OCI-LY1 (cell line): ENCODE results near the gene SYNPO2.

Source experiments
- H2AFZ ChIP-seq: fragments of 200-600 bp; sonication (generic), shearing (Covaris generic); 2 replicates; pipeline ENCODE4 v1.6.0; 2014; ENCODE audit warnings: antibody characterized with exemption, mild to moderate bottlenecking, low read length
- H3F3A ChIP-seq: fragments of 200-600 bp; sonication (generic), shearing (Covaris generic); 2 replicates; pipeline ENCODE4 v1.6.0; 2014; ENCODE audit warnings: mild to moderate bottlenecking, antibody characterized with exemption, low read length, moderate library complexity; ENCODE audit not compliant: insufficient read depth
- H3K27ac ChIP-seq: fragments of 200-600 bp; sonication (generic); 2 replicates; pipeline ENCODE4 v1.5.1; 2014; ENCODE audit warnings: low read length, mixed run types, mild to moderate bottlenecking, low read depth; ENCODE audit not compliant: poor library complexity, severe bottlenecking
- H3K27me3 ChIP-seq: fragments of 200-600 bp; sonication (generic); 2 replicates; pipeline ENCODE4 v1.6.0; 2014; ENCODE audit warnings: antibody characterized with exemption, mild to moderate bottlenecking, low read length, moderate library complexity; ENCODE audit not compliant: insufficient read depth
- H3K36me3 ChIP-seq: fragments of 200-600 bp; sonication (generic); 2 replicates; pipeline ENCODE4 v1.6.1; 2014; ENCODE audit warnings: mild to moderate bottlenecking, antibody characterized with exemption, low read length, moderate library complexity, mixed read lengths; ENCODE audit not compliant: insufficient read depth
- H3K4me1 ChIP-seq: fragments of 200-600 bp; sonication (generic); 2 replicates; pipeline ENCODE4 v1.5.1; 2014; ENCODE audit warnings: mild to moderate bottlenecking, low read length, moderate library complexity; ENCODE audit not compliant: insufficient read depth, severe bottlenecking
- H3K4me2 ChIP-seq: fragments of 200-600 bp; sonication (generic), shearing (Covaris generic); 2 replicates; pipeline ENCODE4 v1.6.1; 2014; ENCODE audit warnings: low read length
- H3K4me3 ChIP-seq: fragments of 200-600 bp; sonication (generic); 2 replicates; pipeline ENCODE4 v1.5.1; 2014; ENCODE audit warnings: low read length, low read depth, mild to moderate bottlenecking, mixed read lengths; ENCODE audit not compliant: poor library complexity, severe bottlenecking
- H3K79me2 ChIP-seq: fragments of 200-600 bp; shearing (Covaris generic); 2 replicates; pipeline ENCODE4 v1.6.1; 2016; ENCODE audit warnings: mixed run types, low read length, mixed read lengths; ENCODE audit not compliant: insufficient read depth
- H3K9ac ChIP-seq: fragments of 200-600 bp; sonication (generic), shearing (Covaris generic); 2 replicates; pipeline ENCODE4 v1.6.1; 2014; ENCODE audit warnings: mild to moderate bottlenecking, low read length, mixed read lengths
- H3K9me2 ChIP-seq: fragments of 200-600 bp; sonication (generic), shearing (Covaris generic); 2 replicates; pipeline ENCODE4 v1.6.1; 2014; ENCODE audit warnings: low read depth, mild to moderate bottlenecking, low read length, mixed read lengths
- H3K9me3 ChIP-seq: fragments of 200-600 bp; shearing (Covaris generic); 2 replicates; pipeline ENCODE4 v1.6.1; 2014; ENCODE audit warnings: low read length, mixed read lengths
- H4K20me1 ChIP-seq: fragments of 200-600 bp; sonication (generic), shearing (Covaris generic); 2 replicates; pipeline ENCODE4 v1.6.0; 2016; ENCODE audit warnings: mild to moderate bottlenecking, low read length; ENCODE audit not compliant: insufficient read depth
- EZH2 ChIP-seq: fragments of 200-600 bp; sonication (generic), shearing (Covaris generic); IDR thresholded peaks from 2 replicates; pipeline ENCODE4 v1.8.0; 2017; ENCODE audit warnings: borderline replicate concordance, mixed run types, mild to moderate bottlenecking, antibody characterized with exemption, low read length, moderate library complexity, mixed read lengths
- TF ChIP-seq, protein P1 (sequence below): fragments of 200-600 bp; sonication (generic), shearing (Covaris generic); IDR thresholded peaks from 2 replicates; pipeline ENCODE4 v1.5.1; 2017; ENCODE audit warnings: mild to moderate bottlenecking, antibody characterized with exemption, low read length, moderate library complexity, mixed read lengths

SYNPO2 gene

DNA sequence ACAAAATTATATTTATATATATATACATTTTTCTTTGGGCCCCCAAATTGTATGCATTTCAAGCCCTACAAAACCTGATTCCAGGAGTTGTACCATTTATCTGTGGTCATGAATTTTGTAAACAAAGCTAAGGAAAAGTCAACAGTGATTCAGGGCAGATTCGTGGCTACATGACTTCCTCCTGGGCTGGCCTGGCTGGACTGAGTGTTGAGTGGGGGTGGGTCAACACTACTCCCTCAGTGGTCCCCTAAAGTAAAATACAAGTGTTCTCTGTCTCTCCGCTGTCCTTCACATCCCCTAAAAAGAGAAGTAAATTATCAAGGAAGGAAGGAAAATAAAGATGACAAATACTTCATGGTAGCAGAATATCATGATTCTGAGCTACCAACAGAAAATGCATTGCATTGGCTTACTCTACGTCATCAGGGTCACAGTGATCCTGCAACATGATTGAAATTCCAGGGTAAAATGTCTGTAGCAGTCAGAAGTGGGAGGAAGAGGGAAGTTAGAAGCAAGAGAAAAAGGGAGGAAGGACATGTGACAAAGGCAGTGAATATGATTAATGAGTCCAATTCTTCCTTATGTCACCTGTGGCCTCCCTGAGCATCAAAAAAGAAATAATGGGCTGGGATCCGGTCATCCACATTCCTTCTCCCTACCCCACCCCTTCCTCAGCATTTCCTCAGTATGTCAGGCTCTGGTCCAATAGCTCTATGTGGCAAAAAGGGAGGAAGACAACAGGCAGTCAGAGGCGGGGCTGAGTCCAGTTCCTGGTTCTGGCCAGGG is 204.6 kb downstream of the SYNPO2 start:
- Histone ChIP-seq H3K4me2 (no peak overlapping the region), H3K79me2 (no peaks in the 10 kb centered on the region), H3K36me3 (no peaks in the 10 kb centered on the region), H3K4me1 (peaks cover 5% of the 10 kb centered on the region), H3F3A (no peaks in the 10 kb centered on the region), H4K20me1 (no peaks in the 10 kb centered on the region), H3K27ac (no peak overlapping the region), H2AFZ (no peak overlapping the region), H3K9me2 (no peaks in the 10 kb centered on the region), H3K9ac (no peak overlapping the region), H3K27me3 (no peaks in the 10 kb centered on the region), H3K4me3 (no peak overlapping the region), H3K9me3 (no peaks in the 10 kb centered on the region)
- TF ChIP-seq, protein P1, sequence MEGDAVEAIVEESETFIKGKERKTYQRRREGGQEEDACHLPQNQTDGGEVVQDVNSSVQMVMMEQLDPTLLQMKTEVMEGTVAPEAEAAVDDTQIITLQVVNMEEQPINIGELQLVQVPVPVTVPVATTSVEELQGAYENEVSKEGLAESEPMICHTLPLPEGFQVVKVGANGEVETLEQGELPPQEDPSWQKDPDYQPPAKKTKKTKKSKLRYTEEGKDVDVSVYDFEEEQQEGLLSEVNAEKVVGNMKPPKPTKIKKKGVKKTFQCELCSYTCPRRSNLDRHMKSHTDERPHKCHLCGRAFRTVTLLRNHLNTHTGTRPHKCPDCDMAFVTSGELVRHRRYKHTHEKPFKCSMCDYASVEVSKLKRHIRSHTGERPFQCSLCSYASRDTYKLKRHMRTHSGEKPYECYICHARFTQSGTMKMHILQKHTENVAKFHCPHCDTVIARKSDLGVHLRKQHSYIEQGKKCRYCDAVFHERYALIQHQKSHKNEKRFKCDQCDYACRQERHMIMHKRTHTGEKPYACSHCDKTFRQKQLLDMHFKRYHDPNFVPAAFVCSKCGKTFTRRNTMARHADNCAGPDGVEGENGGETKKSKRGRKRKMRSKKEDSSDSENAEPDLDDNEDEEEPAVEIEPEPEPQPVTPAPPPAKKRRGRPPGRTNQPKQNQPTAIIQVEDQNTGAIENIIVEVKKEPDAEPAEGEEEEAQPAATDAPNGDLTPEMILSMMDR, result no peak
- no peak for TF ChIP-seq EZH2

DNA sequence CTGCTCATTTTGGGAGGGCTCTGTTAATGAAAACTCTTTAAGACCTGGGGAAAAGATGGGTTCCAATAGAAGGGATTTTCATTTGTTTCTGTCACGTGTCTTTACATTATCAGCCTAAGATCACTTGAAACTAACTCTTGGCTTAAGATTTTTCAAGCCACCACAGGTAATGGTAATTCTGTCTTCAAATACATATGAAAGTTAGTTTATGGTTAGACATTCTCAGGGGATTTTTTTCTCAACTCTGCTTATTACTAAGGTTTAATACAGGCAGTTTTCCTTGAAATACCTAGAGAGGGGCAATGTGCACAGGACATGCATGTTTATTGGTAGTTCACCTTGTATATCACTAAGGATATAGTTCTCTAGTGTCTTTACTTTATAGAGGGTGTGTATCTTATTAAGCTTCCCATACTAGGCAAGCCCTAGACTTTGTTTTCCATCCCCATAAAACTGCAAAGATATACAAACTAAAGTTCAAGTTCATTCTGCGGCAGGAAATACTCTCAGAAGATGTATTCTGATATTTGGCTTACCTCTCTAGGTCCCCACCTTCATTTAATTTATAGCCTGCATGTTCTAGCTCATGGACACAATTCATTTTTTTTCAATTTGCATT is 208.7 kb downstream of the SYNPO2 start:
- Histone ChIP-seq H2AFZ (no peak overlapping the region), H3K9ac (no peak overlapping the region), H3K27me3 (no peaks in the 10 kb centered on the region), H3K9me3 (no peaks in the 10 kb centered on the region), H3K79me2 (no peaks in the 10 kb centered on the region), H3K27ac (no peak overlapping the region), H3F3A (no peaks in the 10 kb centered on the region), H3K4me2 (no peak overlapping the region), H3K36me3 (no peaks in the 10 kb centered on the region), H3K9me2 (no peaks in the 10 kb centered on the region), H3K4me3 (no peak overlapping the region), H4K20me1 (no peaks in the 10 kb centered on the region), H3K4me1 (peaks cover 5% of the 10 kb centered on the region)
- TF ChIP-seq, protein P1, result no peak
- no peak for TF ChIP-seq EZH2

DNA sequence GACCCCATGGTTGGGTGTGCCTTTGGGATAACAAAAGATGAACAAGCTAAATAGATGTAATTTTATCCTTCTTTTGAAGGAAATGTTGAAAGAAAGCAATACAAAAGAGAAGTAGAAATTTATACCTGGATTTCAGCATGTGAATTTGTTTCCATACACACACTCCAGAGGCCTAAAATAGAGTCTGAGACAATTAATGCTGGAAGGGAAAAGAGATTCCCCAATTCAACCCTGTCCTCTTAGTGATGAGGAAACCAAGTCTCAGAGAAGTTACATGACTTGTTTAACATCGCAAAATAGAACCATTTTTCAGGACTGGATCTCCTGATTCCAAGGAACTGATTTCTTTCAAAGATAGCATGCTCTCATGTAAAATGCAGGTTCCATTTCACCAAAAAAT is 209.7 kb downstream of the SYNPO2 start:
- no peaks in the 10 kb centered on the region for H3K79me2 ChIP-seq
- no peak overlapping the region for H3K4me2 ChIP-seq
- H3K9ac ChIP-seq, result no peak overlapping the region
- no peak overlapping the region for H3K27ac ChIP-seq
- no peaks in the 10 kb centered on the region for H3K36me3 ChIP-seq
- TF ChIP-seq, protein P1, result no peak
- TF ChIP-seq EZH2, result no peak
- H3K4me1 ChIP-seq, result peaks cover 5% of the 10 kb centered on the region
- H4K20me1 ChIP-seq, result no peaks in the 10 kb centered on the region
- H3K9me2 ChIP-seq, result no peaks in the 10 kb centered on the region
- no peak overlapping the region for H3K4me3 ChIP-seq
- H3F3A ChIP-seq, result no peaks in the 10 kb centered on the region
- H2AFZ ChIP-seq, result no peak overlapping the region
- H3K9me3 ChIP-seq, result no peaks in the 10 kb centered on the region
- no peaks in the 10 kb centered on the region for H3K27me3 ChIP-seq
